ENCODE measurements around the gene CPLANE1.
"Not testable (repeated sequence)": the region's sequence is repeated elsewhere in the genome, so short reads cannot be mapped to it uniquely, and the experiment has no call there.

Gene CPLANE1

DNA sequence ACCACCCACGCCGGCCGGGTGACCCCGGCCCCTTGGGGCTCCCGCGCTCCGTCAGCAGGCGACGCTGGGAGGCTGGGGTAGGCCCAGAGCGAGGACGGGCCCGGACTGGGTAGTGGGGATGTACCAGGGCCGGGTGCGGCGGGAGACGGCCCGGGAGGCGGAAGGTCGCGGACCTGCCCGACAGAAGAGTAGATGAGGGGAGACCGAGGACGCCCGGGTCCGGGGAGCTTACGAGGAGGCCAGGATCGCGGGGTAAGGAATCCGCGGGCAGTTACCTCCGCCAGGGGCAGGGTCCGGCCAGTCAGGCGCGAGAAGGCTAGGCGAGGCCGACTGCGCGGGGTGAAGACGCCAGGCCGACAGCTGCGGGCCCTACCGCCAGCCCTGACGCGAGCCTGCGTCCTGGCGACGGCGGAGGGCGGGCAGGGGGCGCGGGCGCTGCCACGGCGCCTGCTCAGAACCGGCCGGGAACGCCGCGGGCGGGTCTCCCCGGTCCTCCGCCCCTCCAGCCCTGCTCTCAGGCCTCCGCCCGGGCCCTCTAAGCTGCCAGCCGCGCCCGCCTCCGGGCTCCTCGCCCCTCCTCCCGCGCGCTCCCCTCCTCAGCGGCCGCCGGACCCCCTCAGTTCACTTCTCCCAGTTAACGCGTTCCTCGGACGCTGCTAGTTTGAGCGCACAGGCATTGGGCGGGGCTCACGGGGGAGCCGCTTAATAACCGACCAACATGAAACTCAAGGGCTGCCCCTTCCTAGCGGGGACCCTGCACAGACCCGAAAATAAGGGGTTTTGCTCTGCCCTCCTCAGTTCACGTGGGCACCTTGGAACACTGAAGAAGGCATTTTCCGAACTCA is at the start of gene CPLANE1:
Gene CPLANE1 (minus strand): TSS at position 407 of the 845 bp plus-strand sequence. CDS start 1,678 bp downstream, outside the sequence.
- peak; percentile 54 for DNase-seq

DNA sequence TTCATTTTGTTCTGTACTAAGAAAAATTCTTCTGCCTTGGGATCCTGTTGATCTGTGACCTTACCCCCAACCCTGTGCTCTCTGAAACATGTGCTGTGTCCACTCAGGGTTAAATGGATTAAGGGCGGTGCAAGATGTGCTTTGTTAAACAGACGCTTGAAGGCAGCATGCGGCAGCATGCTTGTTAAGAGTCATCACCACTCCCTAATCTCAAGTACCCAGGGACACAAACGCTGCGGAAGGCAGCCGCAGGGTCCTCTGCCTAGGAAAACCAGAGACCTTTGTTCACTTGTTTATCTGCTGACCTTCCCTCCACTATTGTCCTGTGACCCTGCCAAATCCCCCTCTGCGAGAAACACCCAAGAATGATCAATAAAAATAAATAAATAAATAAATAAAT is 47.1 kb upstream of the CPLANE1 start:
- not testable (repeated sequence) for DNase-seq

DNA sequence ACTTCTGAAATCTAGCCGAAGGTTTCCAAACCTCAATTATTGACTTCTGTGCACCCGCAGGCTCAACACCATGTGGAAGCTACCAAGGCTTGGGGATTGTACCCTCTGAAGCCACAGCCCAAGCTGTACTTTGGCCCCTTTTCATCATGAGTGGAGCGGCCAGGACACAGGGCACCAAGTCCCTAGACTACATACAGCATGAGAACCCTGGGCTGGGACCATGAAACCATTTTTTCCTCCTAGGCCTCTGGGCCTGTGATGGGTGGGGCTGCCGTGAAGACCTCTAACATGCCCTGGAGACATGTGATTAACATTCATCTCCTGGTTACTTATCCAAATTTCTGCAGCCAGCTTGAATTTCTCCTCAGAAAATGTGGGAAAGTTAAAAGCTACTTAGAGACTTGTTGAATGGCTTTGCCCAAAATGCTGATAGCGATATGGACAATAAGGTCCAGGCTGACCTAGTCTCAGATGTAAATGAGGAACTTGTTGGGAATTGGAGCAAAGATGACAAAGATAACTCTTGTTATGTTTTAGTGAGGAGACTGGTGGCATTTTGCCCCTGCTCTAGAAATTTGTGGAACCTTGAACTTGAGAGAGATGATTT is 34.1 kb upstream of the CPLANE1 start:
- no peak for DNase-seq

DNA sequence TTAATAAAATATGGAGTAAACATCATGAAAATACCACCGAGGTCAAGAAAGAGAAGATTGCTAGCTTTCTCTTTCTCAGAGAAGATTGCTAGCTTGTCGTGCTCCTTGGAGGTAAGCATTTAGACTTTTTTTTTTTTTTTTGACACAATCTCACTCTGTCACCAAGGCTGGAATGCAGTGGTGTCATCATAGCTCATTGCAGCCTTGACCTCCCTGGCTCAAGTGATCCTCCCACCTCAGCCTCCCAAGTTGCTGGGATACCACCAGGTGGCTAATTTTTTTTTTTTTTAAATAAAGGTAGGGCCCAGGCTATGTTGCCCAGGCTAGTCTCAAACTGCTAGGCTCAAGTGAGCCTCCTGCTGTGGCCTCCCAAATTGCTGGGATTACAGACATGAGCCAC is 26.3 kb upstream of the CPLANE1 start:
- no peak for DNase-seq

DNA sequence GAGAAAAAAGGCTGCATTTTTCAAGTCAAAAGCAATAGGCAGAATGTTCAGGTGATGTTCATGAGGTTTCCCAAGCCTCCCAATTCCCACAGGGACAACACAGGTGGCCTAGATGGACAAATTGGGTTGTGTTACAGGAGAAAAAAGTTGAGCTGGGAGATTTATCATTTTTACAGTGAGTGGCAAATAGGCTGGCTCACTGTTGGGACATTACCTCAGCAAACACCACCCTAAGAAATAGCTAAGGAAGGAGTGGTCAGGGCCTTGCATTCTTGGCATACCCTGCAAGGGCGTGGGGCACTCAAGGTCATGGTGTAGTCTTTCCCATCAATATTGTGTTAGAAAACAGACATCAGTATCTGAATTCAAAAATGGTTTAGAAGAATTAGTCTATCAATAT is 23.3 kb upstream of the CPLANE1 start:
- no peak for DNase-seq

DNA sequence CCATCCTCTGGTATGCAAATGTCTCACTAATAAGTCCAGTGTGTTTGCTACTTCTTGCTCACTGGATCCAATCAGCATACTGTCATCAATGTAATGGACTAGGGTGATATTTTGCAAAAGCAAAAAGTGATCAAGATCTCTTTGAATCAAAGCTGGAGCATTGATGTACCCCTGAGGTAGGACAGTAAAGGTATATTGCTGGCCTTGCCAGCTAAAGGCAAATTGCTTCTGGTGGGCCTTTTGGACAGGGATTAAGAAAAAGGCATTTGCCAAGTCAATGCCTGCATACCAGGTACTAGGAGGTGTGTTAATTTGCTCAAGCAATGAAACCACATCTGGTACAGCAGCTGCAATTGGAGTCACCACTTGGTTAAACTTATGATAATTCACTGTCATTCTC is 18.9 kb upstream of the CPLANE1 start:
- not testable (repeated sequence) for DNase-seq

DNA sequence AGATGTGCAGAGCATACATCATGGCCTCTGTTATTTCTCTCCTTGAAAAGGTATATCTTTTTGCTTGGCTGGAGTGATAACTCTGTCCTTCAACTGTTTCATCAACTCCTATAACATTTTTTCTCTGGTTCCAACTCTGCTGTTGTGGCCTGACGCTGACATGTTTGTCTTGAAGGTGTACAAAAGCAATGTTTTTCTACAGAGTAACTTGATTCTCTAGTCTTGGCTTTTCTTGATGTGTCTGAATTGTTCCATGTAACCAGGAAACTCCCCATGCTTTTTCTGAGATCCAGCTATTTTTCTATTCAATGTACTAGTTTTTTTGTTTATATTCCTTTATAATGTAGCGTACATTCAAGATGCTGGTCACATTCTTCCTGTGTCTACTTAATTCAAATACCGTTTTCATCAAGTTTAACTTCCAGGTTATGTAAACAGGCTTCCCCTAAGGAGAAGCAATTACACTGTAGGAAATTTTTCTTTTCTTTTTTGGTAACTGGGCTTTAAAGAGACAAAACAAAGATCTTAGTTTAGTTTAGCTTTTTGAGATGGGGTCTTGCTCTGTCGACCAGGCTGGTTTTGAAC is 6.7 kb upstream of the CPLANE1 start:
- no peak for DNase-seq

DNA sequence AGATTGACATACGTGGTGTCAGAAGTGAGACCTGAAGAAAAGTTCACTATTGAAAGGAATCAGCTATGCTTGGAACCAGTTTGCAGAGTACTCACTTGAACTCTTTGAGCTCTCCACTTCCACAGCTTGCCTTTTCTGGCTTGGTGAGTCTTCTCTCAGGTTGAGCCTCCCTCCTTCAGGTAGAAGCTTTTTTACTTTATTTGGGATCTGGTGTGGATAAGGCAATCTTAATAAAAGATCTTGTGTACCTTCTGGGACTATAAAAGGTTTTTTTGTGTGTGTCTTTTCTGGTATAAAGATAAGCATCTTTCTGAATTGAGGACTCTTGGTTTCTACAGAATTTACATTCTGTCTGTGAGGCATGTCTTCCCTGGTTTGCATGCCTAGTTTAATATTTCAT is 5.4 kb upstream of the CPLANE1 start:
- no peak for DNase-seq

DNA sequence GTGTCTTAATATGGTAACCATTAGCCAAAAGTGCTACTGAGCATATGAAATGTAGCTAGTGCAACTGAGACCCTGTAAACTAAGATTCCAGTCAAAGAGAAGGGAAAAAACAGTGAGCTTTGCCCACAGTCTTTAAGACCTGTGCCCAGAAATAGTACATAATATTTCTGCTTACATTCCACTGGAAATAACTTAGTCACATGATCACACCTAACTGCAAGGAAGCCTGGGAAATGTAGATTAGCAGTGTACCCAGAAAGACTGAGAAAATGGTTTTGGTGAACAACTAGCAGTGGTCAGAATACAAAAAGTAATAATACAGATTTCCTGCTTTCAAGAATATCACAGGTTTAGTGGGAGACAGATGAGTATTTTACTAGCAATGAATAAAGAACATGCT is 2.5 kb upstream of the CPLANE1 start:
- no peak for DNase-seq

DNA sequence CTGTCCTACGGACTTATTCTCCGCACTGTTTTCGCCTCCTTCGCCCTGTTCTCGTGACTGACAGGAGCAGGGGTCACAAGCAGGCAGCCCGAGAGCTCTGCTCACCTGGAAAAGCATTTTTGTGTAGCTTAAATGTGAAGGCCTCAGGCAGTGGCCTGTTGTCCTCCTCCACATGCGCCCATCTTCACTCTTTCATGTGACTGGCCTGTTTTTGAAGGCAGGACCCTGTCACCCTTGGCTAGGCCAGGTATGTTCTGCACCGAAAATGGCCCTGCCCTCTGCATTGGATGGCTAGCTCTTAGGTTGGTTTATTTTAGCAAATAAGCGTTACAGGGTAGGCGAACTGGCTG is 614 bp upstream of the CPLANE1 start:
- no peak for DNase-seq

DNA sequence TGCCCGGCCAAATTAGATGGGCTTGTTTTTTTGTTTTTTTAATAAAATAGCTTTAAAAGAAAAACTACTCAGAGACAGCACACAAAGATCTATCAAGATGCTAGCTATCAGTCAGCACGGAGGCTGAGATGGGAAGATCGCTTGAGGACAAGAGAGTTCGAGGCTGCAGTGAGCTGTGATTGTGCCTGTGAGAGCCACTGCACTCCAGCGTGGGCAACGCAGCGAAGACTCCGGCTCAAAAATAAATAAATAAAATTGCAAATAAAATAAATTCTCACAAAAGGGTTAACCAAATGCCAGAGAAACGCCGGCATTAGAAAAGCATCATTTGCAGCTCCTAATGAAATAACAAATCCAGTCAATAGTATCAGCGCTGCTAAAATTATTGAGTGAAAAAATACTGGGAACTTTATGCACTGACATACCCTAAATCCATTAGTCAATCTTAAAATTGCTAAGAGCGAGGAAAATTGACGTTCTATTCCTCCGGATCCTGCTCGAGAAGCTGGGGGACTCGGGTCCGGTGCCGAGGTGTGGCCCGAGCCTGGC is 681 bp downstream of the CPLANE1 start:
- DNase-seq, result no peak

DNA sequence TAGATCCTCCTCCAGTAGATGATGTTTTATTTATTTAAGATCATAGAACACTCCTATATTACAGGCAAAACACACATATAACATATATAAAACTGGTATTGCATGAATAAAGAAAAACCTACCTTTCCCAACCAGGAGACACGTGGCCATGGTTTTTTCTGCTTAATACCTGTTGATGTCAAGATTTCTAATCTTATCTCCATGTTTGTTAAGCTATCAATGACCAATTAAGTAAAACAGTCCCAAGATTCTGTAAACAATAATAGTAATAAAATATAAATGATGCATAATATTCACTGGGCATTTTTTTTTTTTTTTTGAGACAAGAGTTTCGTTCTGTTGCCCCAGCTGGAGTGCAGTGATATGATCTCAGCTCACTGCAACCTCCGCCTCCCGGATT is 1.7 kb downstream of the CPLANE1 start:
- DNase-seq, result no peak

DNA sequence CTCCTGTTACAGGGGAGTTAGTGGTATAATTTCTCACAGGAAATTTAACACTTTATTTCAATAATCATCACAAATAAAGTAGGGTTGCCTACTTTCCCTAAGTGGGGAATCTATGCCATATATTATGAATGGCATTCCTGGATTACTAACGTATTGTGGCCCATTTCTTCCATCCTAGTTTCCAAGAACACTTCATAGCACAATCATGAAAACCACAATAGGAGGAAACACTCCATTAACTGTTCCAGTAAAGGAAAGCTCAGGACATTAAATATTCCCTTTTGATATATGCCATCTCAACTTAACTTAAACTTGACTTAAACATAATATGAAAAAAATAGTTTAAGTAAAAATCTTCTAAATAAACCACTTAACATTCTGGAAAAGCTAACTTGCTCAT is 2.1 kb downstream of the CPLANE1 start:
- no peak for DNase-seq

DNA sequence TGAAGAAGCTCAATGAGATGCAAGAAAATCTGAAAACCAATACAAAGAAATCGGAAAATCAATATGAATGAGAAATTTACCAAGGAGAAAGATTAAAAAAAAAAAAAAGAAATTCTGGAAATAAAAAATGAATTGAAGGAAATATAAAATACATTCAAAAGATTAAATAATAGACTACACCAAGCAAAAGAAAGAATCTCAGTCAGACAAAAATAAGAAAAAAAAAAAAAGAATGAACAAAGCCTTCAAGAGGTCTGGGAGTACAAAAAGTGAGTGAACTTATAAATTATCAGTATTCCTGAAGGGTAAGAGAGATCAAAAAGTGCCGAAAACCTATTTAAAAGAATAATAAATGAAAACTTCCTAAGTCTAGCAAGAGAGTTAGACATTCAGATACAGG is 14.9 kb downstream of the CPLANE1 start:
- DNase-seq, result no peak

DNA sequence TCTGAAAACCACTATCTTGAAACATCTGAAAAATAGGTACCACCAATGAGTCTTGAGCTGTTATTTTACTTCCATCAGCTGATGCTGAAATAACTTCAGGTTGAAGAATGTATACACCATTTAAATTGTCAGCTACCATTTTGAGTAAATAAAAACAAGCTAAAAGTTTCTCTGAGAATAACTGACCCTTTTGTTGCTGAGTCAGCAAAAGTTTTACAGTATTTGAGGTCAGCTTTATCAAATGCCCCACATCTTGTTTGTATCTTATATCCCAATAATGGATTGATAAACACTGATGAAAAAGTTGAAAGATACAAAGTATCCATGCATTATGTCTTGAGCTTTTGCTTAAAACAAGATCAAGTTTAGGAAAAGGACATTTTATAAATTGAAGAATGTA is 22.8 kb downstream of the CPLANE1 start:
- DNase-seq, result no peak

DNA sequence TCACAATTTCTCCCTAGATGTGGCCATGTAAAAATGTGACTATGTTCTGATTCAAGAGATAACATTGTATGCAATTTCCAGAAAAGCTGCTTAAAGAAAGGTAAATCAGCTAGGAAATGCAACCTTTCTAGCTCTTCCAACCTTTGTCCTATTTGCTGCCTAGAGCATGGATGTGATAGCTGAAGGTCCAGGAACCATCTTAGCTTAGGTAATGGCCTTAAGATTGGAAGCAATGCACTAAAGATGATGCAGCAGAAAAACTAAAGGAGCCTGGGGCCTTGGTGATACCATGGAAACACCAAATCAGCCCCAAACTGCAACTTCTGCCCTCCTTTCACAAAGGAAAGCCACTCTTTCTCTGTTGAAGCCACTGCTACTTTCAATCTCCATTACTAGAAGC is 27.0 kb downstream of the CPLANE1 start:
- DNase-seq, result no peak

DNA sequence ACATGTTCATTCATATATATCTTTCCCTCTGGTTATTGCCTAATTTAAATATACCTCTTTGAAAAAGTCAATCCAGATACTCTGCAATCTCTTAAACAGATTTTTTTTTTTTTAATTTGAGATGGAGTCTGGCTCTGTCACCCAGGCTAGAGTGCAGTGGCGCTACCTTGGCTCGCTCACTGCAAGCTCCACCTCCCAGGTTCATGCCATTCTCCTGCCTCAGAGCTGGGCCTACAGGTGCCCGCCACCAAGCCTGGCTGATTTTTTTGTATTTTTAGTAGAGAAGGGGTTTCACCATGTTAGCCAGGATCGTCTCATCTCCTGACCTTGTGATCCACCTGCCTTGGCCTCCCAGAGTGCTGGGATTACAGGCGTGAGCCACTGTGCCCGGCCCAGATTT is 28.8 kb downstream of the CPLANE1 start:
- DNase-seq, result not testable (repeated sequence)

DNA sequence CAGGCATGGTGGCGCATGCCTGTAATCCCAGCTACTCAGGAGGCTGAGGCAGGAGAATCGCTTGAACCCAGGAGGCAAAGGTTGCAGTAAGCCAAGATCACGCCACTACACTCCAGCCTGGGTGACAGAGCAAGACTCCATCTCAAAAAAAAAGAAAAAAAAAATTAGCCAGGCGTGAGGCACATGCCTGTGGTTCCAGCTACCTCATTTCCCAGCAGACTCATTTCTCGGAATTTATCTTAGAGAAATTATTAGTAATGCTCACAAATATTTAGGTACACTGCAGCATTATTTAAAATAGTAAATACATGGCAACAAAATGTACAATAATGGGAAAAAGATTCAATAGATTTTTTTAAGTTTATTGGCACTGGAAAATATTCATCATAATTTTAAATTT is 29.8 kb downstream of the CPLANE1 start:
- not testable (repeated sequence) for DNase-seq

DNA sequence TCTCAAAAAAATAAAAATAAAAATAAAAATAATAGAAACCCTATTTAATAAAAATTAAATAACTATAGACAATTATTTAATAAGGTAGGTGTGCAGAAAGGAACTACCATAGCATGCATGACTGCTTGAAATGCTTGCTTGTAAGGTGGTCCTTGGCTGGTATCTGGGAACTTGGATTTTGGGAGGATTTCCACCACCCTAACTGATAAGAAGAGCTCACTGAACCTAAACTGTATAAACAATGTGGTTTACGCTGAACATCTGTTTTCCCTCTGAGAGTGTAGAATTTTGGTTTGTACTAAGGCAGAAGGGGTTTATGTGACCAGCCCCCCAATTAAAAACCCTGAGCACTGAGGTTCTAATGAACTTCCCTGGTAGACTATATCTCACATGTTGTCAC is 31.2 kb downstream of the CPLANE1 start:
- DNase-seq, result no peak

DNA sequence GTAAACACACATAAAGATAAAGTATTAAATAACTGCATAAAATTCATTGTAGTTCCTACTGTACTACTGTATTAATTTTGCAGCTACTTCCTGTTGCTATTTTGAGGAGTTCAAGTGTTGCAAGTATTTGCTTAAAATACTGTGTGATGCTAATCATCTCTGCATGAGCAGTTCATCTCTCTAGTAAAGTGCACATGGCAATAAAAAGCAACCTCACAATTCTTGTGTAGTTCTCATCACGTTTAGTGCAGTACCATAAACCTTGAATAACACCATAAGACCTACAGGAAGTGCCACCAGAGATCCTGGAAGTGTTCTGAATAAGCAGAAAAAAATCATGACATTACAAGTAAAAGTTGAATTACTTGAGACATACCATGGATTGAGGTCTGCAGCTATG is 34.6 kb downstream of the CPLANE1 start:
- no peak for DNase-seq

DNA sequence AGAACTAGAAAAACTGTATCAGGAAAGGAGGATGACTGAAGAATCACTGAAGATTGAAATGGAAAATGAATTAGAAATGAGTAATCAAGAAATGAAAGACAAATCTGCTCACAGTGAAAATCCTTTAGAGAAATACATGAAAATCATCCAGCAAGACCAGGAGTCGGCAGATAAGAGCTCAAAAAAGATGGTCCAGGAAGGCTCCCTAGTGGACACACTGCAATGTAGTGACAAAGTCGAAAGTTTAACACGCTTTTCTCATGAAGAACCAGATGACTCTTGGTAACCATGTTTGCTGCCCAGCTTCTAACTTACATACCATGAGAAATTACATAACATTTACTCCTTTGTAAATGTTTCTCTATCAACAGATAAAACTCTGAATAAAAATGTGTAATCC is 37.1 kb downstream of the CPLANE1 start:
- DNase-seq, result no peak

DNA sequence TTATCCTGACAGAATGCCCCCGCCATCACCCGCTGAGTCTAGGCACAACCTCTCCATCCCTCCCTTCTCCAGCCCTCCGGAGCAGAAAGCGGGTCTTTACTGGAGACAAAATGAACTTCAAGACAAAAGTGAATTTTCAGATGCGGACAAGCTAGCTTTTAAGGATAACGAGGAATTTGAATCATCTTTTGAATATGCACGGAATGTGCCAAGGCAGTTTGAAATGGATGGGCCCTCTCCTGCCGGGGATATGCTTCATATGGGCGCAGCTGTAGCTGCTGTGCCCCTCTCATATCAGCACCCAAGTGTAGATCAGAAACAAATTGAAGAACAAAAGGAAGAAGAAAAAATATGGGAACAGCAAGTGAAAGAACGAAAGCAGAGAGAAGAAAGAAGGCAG is 37.5 kb downstream of the CPLANE1 start:
- no peak for DNase-seq

DNA sequence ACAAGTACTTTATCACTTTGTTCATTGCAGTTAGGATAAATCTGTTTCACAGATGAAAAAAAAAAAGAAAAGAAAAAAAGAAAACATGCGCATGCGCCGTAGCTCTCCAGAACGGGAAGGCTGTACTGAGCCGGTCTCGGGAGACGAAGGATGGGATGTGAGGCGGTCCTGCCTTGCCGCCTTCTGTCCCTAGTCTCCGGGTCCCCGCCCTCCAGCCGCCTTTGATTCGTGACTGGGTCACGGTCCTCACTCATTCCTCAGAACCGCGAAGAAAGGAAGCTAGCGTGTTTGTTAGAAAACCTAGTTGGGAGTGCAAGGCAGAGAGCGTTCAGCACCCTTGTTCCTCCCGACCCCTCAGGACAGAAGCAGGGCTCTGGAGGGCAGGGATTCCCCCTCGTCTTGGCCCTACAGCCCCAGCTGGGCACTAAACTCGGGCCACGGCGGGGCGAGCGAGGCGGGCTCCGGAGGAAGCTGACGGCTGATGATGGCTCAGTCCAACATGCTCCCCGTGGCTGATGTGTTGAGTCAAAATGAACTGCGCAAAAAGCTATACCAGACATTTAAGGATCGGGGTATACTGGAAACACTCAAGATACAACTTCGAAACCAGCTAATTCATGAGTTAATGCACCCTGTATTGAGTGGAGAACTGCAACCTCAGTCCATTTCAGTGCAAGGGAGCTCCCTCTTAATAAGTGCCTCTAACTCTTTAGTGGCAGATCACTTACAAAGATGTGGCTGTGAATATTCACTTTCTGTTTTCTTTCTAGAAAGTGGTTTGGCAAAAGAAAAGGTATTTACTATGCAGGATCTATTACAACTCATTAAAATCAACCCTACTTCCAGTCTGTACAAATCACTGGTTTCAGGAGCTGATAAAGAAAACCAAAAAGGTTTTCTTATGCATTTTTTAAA is 40.0 kb downstream of the CPLANE1 start:
- DNase-seq, result no peak

All from CD4-positive, alpha-beta T cell treated with Interleukin-10 for 1 hour (primary cell).